A549 (cell line): ENCODE data around the gene TPM1. TPM values are rescaled to one million over a fixed set of nuclear protein-coding genes. Genes with fewer than 3 reads are reported as not detected.

Experiments
- ATAC-seq, 2 experiments: fragments of 200-7000 bp in 1 of 2; fragments of >200 bp in 1 of 2; cut with Nextera tagmentation in 1 of 2; cut with Tn5 transposase in 1 of 2; 3 replicates each; pipeline versions ENCODE4 v1.8.0 to v1.9.1; 2018 to 2020; ENCODE audit warnings: mild to moderate bottlenecking in 1 of 2, moderate library complexity in 1 of 2
- CTCF ChIA-PET: fragments of 300-600 bp; sonication (Branson Sonifier 250); formaldehyde crosslinking; extraction: SDS; loops from one replicate; lab custom pipeline; 2021; ENCODE audit warnings: antibody characterized with exemption, inconsistent platforms; lab: Yijun Ruan, JAX
- POLR2A ChIA-PET: fragments of 350-600 bp; formaldehyde crosslinking; extraction: SDS; loops from one replicate; lab custom pipeline; 2021; ENCODE audit warnings: antibody characterized with exemption, inconsistent platforms; lab: Yijun Ruan, JAX
- DNase-seq, 2 experiments: peaks; one replicate each; pipeline versions ENCODE4 v3.0.0 to v3.0.0-alpha.2; 2011 to 2016; ENCODE audit warnings: low read depth in 1 of 2, low spot score in 1 of 2
- FAIRE-seq: peaks from 2 replicates; lab custom pipeline; 2011; peaks lifted over from hg19 to GRCh38; lab: Jason Lieb, UNC
- H3K27ac ChIP-seq, 2 experiments: fragments of >200 bp; sonication (Bioruptor Twin); formaldehyde crosslinking; 3 replicates each; pipeline ENCODE4 v1.5.1; 2016 to 2017
- H3K4me1 ChIP-seq: fragments of >200 bp; sonication (Bioruptor Twin); formaldehyde crosslinking; 3 replicates; pipeline ENCODE4 v1.6.1; 2016
- H3K4me2 ChIP-seq: fragments of >200 bp; sonication (Bioruptor Twin); formaldehyde crosslinking; 3 replicates; pipeline ENCODE4 v1.6.1; 2016
- H3K4me3 ChIP-seq: fragments of >200 bp; sonication (Bioruptor Twin); formaldehyde crosslinking; 3 replicates; pipeline ENCODE4 v1.5.1; 2016
- H3K9me3 ChIP-seq: fragments of >200 bp; sonication (Bioruptor Twin); formaldehyde crosslinking; 3 replicates; pipeline ENCODE4 v1.6.1; 2016
- ATOH8 ChIP-seq: fragments of 250-450 bp; sonication (Bioruptor Pico); IDR thresholded peaks from 2 replicates; pipeline ENCODE4 v1.5.0; 2020; ENCODE audit warnings: low read depth, mild to moderate bottlenecking, moderate library complexity
- CHD2 ChIP-seq: fragments of 150-350 bp; IDR thresholded peaks from 2 replicates; pipeline ENCODE4 v1.6.1; 2014; ENCODE audit warnings: low read length; ENCODE audit not compliant: partially characterized antibody
- CTCF ChIP-seq: fragments of >200 bp; sonication (Bioruptor Twin); formaldehyde crosslinking; IDR thresholded peaks from 3 replicates; pipeline ENCODE4 v1.5.1; 2016
- E2F6 ChIP-seq: IDR thresholded peaks from 2 replicates; pipeline ENCODE4 v1.6.1; 2012; ENCODE audit warnings: low read depth, borderline replicate concordance
- FOXS1 ChIP-seq: fragments of 250-450 bp; sonication (Bioruptor Pico); IDR thresholded peaks from 2 replicates; pipeline ENCODE4 v1.5.0; 2020; ENCODE audit warnings: mild to moderate bottlenecking, moderate library complexity
- HES2 ChIP-seq: fragments of >200 bp; sonication (Bioruptor Twin); formaldehyde crosslinking; IDR thresholded peaks from 2 replicates; pipeline ENCODE4 v1.6.1; 2016
- HOXA7 ChIP-seq: fragments of 250-450 bp; sonication (Bioruptor Pico); IDR thresholded peaks from 2 replicates; pipeline ENCODE4 v1.5.0; 2020; ENCODE audit warnings: mild to moderate bottlenecking, moderate library complexity
- HOXB13 ChIP-seq: fragments of 250-450 bp; sonication (Bioruptor Pico); IDR thresholded peaks from 2 replicates; pipeline ENCODE4 v1.5.0; 2020; ENCODE audit warnings: low read depth, mild to moderate bottlenecking, moderate library complexity
- JUN ChIP-seq, 2 experiments: fragments of >200 bp; sonication (Bioruptor Twin); formaldehyde crosslinking; IDR thresholded peaks; 2 replicates in 1 of 2; 3 replicates in 1 of 2; pipeline ENCODE4 v1.6.1; 2016 to 2017
- KDM5A ChIP-seq: fragments of 200-600 bp; sonication (generic); IDR thresholded peaks from 2 replicates; pipeline ENCODE4 v1.6.1; 2016; ENCODE audit warnings: antibody characterized with exemption, mild to moderate bottlenecking
- MAX ChIP-seq: IDR thresholded peaks from 2 replicates; pipeline ENCODE4 v1.6.1; 2012
- NR3C1 ChIP-seq: fragments of >200 bp; sonication (Bioruptor Twin); formaldehyde crosslinking; IDR thresholded peaks from 3 replicates; pipeline ENCODE4 v1.6.1; 2017
- PBX3 ChIP-seq: IDR thresholded peaks from 2 replicates; pipeline ENCODE4 v1.6.1; 2012
- POLR2AphosphoS2 ChIP-seq: conservative IDR thresholded peaks from 2 replicates; pipeline ENCODE4 v1.6.1; 2012; ENCODE audit warnings: low read length, improper control_type of control experiment, inconsistent platforms
- RARB ChIP-seq: fragments of 250-450 bp; sonication (Bioruptor Pico); IDR thresholded peaks from 2 replicates; pipeline ENCODE4 v1.8.0; 2021; ENCODE audit warnings: mild to moderate bottlenecking, moderate library complexity
- REST ChIP-seq: fragments of 200-600 bp; sonication (generic); IDR thresholded peaks from 2 replicates; pipeline ENCODE4 v1.6.1; 2016; ENCODE audit warnings: antibody characterized with exemption, mild to moderate bottlenecking, moderate library complexity
- SMC3 ChIP-seq: fragments of >200 bp; sonication (Bioruptor Twin); formaldehyde crosslinking; IDR thresholded peaks from 3 replicates; pipeline ENCODE4 v1.6.1; 2018; ENCODE audit warnings: inconsistent platforms
- SREBF2 ChIP-seq: fragments of 450-650 bp; IDR thresholded peaks from 2 replicates; pipeline ENCODE4 v1.6.1; 2014; ENCODE audit warnings: mild to moderate bottlenecking, moderate library complexity
- ZFP36 ChIP-seq: fragments of 450-650 bp; IDR thresholded peaks from 2 replicates; pipeline ENCODE4 v1.6.1; 2014; ENCODE audit warnings: borderline replicate concordance; ENCODE audit not compliant: partially characterized antibody
- ZNF302 ChIP-seq: fragments of 250-450 bp; sonication (Bioruptor Pico); IDR thresholded peaks from 2 replicates; pipeline ENCODE4 v1.9.0; 2021; ENCODE audit warnings: inconsistent platforms, mild to moderate bottlenecking, moderate library complexity
- WGBS: methylation state at CpG from one replicate; pipeline ENCODE4 v1.1.6; 2017; ENCODE audit errors: missing lambda C conversion rate; 5-methylcytosine and 5-hydroxymethylcytosine counted together
- polyA plus RNA-seq, 4 experiments: library from polyadenylated mRNA; depleted of rRNA in 3 of 4; stranded (reverse); fragments of >200 nt; fragmentation: RNase III in 1 of 4; extraction: RNeasy Plus Mini Kit Qiagen cat#74134 plus additional on column Dnase treatment in 1 of 4; gene quantifications; 2 replicates in 3 of 4; 3 replicates in 1 of 4; pipeline ENCODE4 v1.2.3, GENCODE V29; 2011 to 2017

TPM1 gene
- polyA plus RNA-seq, 2 of the 4 experiments (the other 2 are of a cell fraction): 894 to 954 TPM

- TF ChIP-seq HOXA7: no peak
- TF ChIP-seq HES2: no peak
- TF ChIP-seq KDM5A: no peak
- no peak for TF ChIP-seq HOXB13 (CRISPR knock-in tag)
- no peak for TF ChIP-seq NR3C1
- no peak for TF ChIP-seq REST
- TF ChIP-seq CHD2: no peak
- no peak for TF ChIP-seq SMC3
- no peak for TF ChIP-seq ZNF302 (CRISPR knock-in tag)
- ChIA-PET POLR2A (interaction anchor here (0.6 to 1.7 kb wide), 3 partner anchors 13 to 106 kb away, joined by 3 to 6 read pairs (median 5); partner anchors contain the start of gene TPM1), CTCF (interaction anchor here (1.5 to 12.3 kb wide), 2 partner anchors 10 to 16 kb away, joined by 4 to 78 read pairs; no protein-coding TSS in a partner anchor)
- H3K4me3 ChIP-seq: no peak overlapping the region
- no peaks in the 10 kb centered on the region for H3K9me3 ChIP-seq
- no peak overlapping the region for H3K4me2 ChIP-seq
- no peaks in the 10 kb centered on the region for H3K4me1 ChIP-seq
- H3K27ac ChIP-seq: 0 out of 6 replicates have a peak overlapping the region, but pooled peaks of 1 of the 2 experiments have one; percentile 3
- FAIRE-seq (no peak), DNase-seq (no peak), ATAC-seq (no peak)
- 78% methylated on average over 5 of the region's 5 CpGs for WGBS
Measured at GRCh38 chr15:63029676-63030075, 12.9 kb upstream of the TPM1 start.

- no peak overlapping the region for H3K4me3 ChIP-seq
- H3K4me1 ChIP-seq: no peaks in the 10 kb centered on the region
- H3K4me2 ChIP-seq: no peak overlapping the region
- TF ChIP-seq SREBF2 (no peak), JUN (IDR thresholded peaks at IDR 0.05) (no peak), CHD2 (no peak), FOXS1 (no peak), ZNF302 (CRISPR knock-in tag) (no peak), PBX3 (no peak), HOXB13 (CRISPR knock-in tag) (no peak), RARB (CRISPR knock-in tag) (no peak), E2F6 (no peak), ATOH8 (CRISPR knock-in tag) (no peak), CTCF (no peak), MAX (no peak), POLR2AphosphoS2 (no peak), ZFP36 (no peak)
- CTCF ChIA-PET: interaction anchor here (0.5 to 12.3 kb wide), 3 partner anchors 10 to 448 kb away, joined by 3 to 78 read pairs (median 4); no protein-coding TSS in a partner anchor
- 86% methylated on average over 6 of the region's 6 CpGs for WGBS
- no peak for DNase-seq
- no peak for FAIRE-seq
- 0 out of 6 replicates have a peak overlapping the region, but pooled peaks of 1 of the 2 experiments have one; percentile 3 for H3K27ac ChIP-seq
- ATAC-seq: no peak
- H3K9me3 ChIP-seq: no peaks in the 10 kb centered on the region
- POLR2A ChIA-PET: interaction anchor here (0.6 to 1.7 kb wide), 3 partner anchors 12 to 106 kb away, joined by 3 to 6 read pairs (median 5); partner anchors contain the start of gene TPM1
Measured at GRCh38 chr15:63030101-63030551, 12.4 kb upstream of the TPM1 start.
